ENCODE results near the gene CARHSP1.

CARHSP1 gene

DNA sequence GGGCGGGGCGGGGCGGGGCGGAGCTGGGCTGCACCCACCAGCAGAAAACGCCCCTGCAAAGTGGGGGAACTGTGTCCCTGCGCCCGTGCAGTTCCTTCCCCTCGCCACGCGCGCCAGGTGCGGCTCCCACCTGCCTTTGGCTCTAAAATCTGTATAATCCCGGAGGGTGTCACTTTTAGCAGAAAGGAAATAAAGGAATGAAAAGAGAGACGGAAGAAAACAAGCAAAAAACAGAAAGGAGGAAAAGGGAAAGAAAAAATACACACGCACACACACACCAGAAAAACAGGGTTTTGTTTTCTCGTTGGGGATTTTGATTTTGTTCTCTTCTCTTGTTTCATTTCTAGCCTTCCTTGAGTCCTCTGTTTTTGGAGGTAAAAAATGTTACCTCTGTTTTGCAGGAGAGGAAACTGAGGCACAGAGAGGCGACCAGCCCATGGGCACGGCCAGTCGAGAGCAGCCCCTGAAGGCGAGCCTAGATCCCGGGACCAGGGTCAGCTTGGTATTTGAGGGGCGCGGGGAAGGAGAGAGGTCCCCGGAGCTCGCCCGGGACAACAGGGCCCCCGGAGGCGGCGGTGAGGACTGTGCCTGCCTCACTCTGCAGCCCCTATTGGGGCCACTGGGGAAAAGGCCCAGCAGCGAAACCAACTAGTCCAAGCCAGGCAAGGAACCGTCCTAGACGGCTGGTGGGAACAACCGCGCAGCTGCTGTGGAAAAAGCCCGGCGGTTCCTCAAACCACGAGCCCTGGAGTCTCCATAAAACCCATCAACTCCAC is 594 bp upstream of the CARHSP1 start:
- no peak for DNase-seq

DNA sequence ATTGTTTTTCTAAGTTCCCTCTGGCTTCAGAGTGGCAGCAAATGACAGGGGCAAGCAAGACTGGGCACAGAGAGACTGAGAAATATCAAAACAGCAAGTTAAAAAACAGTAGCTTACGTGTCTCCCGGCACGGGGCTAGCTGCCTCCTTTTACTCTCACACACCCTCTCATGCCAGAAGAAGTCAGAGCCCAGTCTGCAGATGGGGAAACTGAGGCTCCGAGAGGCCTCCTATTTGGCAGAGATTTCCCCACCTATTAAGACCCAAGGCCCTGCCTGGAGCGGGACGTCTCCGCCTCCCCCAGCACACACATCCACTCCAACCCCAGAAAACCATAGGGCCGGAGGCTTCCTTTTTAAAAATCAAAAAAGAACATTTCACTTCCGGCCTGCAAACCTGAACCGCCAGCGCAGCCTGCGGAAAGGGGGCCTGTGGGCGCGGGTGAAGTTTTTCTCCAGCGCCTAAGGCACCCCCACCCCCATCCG is 832 bp downstream of the CARHSP1 start:
- no peak for DNase-seq

DNA sequence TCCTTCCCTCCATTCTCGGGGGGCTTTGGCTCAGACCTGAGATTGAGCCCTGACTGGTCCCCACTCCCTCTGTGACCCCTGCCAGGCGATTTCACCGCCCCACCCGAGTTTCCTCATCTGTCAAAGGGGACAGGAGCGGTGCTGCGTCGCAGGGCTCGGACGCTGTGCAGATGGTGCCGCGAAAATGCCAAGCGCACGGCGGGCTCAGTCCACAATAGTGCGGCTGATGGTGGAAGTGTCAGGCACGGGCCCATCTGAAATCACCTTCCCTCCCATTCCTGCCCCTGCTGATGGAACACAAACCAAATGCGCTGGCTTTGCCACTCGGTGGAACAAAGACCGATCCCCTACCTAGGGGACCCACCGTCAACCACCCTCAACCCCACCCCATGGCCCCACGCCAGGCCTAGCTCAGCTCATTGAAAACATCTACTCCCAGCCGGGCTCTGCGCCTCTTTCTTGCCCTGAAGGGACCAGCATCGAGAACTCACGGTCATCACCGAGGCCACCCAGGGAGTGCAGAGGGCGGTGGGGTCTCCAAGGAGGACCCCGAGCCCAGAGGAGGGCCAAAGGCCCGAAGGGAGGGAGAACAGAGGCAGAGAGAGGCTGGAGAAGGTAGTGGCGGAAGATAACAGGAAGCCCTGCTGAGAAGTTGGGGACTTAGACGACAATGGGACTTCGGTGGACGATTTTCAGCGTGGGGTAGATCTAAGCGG is 1.4 kb downstream of the CARHSP1 start:
- no peak for DNase-seq

DNA sequence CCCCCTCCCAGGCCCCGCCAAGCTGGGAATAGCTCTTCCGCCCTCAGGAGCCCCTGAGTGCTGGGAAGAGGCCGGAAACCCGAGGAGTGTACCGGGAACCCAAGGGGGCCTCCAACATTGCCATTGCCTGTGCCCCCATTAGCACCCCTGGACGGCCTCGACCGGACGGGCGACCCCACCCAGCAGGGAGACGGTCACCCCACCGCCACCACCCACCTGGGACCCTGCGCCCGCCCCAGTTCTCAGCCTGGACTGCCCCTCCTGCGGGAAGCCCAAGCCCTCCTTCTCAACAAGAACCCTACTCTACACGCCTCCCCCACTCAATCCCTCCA is 2.0 kb downstream of the CARHSP1 start:
- DNase-seq, result no peak

DNA sequence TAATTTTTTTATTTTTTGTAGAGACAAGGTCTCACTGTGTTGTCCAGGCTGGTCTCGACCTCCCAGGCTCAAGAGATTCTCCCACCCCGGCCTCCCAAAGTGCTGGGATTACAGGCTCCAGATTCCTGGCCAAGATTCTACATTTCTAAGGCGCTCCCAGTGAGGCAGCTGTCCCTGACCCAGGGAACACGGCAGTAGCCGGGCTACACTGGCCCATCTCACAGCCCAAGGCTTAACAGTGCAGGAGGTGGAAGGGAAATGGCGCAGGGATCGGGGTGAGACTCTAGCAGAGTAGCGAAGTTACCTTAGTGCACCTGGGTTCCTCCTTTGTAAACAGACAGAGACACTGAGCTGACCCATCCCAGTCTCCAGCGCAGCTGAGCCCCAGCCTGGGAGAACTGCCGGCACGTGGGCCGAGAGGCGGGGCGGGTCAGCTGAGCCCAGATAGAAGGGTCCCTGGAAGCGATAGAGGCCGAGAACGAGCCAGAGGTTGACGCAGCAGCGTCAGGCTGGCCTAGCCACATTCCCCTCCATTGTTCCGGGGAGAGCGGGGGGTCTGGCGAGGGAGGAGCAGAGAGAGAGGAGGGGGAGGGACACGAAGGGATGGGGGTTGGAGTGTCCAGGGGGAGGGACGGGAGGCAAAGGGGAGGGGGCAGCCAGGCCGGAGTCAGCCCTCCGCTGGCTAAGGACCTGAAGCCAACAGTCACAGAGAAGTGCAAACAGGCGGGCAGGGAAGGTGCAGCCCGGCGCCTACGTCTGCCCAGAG is 2.5 kb downstream of the CARHSP1 start:
- no peak for DNase-seq

DNA sequence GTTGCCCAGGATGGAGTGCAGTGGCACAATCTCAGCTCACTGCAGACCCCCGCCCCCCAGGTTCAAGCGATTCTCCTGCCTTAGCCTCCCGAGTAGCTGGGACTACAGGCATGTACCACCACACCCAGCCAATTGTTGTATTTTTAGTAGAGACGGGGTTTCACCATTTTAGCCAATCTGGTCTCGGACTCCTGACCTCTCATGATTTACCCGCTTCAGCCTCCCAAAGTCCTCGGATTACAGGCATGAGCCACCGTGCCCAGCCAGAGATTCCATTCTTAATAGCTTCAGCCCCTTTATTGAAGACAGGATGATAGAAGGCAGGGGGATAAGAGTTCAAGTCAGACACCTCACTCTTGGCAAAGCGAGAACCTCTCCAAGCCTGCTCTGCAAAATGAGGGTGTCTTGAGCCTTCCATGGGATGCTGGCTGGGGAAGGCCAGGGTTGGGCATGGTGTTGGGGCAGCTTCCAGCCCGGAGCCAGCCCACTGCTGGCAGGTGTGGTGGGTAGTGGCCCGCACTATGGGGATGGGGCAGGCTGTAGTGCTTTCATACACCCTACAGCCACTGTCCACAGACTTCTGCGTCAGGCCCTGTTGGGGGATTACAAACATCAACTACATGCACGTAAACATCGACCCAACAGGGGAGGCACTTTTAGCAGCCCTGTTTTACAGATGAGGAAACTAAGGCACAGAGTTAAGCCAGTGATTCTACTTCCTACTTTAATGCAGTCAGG is 3.5 kb downstream of the CARHSP1 start:
- no peak for DNase-seq

DNA sequence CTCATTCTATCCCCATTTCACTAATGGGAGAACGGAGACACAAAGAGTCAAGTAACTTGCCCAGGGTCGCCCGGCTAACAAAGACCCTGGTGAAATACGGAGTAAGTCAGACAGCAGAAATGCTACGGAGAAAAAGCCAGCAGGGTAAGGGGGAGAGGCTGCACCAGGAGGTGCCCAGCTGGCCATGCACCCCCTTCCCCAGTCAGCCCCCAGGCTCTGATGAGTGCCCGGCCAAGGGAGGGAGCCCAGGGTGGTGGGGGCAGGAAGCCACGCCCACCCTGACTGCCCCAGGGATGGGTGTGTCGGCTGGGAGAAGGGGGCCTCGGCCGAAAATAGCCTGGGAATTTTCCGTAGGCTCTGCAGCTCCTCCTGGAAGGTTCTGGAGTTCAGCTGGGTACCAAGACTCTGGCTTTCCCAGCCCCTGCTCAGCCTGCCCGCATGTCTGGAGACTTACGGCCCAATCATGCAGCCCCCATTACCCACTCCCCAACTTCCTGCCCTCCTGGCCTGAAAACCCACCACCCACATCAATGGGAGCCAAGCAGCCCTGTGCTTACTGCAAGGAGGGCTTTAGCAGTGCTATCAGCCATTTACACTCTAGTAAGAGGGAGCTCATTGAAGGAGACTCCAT is 4.2 kb downstream of the CARHSP1 start:
- no peak for DNase-seq

DNA sequence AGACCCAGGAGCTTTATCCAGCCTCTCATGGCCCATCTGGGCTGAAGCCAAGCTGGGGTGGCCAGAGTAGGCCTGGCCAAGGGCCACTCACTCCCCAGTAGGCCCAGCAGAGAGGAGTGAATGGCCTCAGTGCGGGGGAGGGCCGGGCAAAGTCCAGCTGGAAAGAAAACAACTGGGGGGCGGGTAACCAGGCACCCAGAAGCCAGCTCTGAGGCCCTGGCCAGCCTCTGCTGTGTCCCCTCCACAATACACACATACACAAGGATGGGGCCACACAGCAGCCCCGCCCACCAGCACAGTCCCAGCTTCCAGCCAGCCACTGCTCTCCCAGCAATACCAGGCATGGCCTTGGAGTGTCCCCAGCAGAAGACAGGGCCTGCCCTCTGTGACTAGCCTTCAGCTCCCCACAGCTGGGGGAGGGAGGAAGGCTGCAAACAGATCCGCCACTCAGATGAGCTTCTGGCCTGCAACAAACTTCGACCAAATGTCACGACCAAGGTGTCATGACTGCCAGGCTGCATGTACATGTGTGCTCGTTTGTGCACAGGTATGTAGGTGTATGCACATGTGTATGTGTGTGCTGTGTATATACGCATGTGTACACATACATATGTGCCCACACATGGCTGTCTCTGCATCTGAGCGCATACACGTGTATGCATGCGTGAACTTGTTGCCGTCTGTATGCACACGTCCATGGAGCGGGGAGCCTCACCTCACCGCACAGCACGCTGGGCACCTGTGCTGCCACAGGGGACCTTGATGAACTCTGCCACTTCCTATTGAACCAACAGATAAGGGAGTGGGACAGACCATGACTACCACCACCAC is 5.0 kb downstream of the CARHSP1 start:
- no peak for DNase-seq

DNA sequence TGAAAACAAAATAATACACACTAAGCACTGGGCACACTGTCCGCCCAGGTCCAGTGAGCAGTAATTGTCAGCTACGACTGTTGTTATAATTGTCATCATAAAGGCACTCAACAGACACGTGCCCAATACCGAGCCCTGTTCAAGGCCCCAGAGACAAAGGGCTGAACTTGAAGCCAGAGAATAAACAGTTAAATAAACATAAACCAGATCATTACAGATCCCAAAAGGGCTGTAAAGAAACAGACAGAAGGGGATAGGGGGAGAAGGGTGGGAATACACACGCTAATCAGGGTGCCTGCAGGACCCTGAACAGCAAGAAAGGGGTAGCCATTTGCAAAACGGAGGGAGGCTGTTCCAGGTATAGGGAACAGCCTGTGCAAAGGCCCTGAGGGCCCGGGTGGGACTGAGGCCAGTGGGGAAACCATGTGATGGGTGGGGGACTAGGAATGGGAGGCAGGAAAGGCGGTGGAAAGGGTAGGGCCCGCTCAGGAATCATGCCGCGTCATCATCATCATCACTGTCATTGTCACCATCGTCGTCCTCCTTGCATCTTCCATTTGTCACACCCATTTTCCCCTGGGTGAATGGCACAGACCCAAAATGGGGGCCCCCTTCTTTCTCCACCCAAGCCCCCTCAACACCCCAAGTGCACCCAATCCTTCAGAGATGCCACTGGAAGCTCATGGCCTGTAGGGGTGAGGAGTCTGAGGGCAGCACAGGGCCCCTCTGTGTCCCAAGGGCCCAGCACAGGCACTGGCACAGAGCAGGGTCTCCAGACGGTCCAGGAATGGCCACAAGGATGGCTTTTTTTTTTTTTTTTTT is 6.3 kb downstream of the CARHSP1 start:
- no peak for DNase-seq

DNA sequence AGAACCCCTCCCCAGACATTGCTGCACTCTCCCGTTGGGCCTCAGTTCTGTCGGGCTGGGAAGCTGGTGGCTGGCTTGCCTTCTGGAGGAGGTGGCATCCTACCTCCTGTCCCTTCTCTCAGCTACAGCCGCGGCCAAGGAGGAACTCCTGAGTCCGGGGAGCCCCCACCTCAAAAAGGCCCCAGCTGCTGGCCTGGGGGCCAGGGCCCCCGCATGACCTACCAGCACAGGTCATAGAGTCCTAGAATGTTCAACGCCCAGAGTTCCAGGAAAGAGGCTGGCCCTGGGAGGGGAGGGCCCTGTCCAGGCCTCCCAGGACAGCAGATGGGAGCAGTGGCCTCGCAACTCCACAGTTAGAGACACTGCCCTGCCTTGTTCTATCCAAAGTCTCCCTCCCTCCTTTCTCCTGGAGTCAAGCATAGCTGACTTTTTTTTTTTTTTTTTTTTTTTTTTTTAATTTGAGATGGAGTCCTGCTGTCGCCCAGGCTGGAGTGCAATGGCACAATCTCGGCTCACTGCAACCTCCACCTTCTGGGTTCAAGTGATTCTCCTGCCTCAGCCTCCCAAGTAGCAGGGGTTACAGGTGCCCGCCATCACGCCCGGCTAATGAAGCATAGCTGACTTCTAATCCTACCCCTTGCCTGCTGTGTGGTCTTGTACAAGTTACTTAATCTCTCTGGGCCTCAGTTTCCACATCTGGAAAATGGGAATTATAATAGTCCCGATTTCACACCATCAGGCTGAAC is 7.1 kb downstream of the CARHSP1 start:
- no peak for DNase-seq

DNA sequence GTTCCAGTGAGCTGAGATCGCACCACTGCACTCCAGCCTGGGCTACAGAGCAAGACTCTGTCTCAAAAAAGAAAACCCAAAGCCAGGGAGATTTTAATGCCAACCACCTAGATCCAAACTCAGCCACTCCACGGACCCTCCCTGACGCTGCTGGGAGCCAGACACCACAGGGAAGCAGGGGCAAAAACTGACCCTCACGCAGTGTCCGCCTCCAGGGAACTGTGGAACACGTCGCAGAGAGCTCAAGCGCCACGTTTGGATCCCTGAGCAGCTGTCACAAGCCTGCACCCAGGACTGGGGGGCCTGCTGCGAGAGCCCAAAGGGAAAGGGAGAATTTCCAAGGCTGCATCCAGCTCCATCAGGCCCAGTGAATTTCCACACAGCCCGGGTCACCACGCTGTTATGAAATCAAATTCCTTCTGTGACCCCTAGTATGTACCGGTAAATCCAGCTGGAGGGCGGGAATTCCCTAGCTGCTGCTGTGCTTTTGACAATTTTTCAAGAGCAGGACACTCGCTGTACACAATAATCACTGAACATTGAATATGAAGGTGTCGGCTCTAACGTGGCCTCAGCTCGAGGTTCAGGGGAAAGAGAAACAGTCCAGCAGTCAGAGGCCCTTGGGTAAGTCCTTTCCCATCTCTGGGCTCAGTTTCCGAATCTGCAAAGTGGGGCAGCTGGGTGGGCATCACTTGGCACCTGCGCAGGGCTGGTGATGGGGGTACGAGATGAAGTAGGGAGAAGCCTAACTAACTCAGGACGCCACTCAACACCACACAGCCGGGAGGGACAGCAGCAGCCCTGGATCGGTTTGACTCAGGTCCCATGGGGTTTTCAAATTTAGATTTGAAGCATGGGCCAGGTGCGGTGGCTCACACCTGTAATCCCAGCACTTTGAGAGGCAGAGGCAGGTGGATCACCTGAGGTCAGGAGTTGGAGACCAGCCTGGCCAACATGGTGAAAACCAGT is 8.6 kb downstream of the CARHSP1 start:
- DNase-seq, result no peak

DNA sequence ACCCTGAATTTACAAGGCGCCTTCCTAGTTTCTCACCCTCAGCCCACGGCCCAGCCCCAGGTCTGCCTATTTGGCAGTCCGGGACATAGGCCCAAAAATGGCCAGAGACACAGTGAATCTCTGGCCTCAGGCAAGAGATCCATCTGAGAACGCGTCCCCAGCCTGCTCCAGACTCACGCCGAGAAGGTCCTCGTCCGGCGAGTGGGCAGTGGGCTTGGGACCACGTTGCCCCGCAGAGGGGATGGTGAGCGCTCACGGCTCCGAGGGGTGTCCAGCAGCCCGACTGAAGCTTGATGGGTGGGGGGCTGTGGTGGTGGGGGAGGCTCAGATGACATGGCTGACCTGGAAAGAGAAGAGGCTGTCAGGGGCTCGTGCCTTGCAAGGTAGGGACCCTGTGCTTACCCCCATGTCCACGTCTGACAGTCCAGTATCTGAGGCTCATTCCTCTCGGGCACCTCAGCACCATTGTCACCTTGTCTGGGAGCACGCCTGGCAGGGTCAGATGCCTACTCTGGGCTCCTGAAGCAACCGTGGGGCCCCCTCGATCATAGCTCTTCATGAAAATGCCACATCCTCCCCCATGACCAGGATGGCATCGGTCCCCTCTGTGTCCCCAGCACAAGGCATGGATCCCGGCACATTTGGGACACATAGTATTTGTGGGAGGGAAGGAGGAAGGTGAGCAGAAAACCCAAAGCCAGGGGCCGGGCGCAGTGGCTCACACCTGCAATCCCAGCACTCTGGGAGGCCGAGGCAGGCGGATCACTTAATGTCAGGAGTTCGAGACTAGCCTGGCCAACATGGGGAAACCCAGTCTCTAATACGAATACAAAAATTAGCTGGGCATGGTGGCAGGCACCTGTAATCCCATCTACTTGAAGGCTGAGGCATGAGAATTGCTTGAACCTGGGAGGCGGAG is 9.6 kb downstream of the CARHSP1 start:
- DNase-seq, result no peak

DNA sequence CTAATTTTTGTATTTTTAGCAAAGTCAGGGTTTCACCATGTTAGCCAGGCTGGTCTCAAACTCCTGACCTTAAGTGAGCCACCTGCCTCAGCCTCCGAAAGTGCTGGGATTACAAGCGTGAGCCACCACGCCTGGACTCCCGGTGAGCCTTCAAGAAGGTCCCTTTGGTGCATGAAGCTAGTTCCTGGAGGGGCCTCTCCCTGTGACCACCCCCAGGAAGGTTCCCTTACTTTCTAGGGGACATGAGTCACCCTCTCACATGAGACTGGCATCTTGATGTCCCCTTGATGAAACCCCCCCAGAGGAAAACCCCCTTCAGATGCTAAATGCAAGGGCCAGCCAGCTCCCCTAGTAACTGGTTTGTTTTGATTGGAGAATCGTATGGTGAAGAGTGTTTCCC is 12.8 kb downstream of the CARHSP1 start:
- no peak for DNase-seq

DNA sequence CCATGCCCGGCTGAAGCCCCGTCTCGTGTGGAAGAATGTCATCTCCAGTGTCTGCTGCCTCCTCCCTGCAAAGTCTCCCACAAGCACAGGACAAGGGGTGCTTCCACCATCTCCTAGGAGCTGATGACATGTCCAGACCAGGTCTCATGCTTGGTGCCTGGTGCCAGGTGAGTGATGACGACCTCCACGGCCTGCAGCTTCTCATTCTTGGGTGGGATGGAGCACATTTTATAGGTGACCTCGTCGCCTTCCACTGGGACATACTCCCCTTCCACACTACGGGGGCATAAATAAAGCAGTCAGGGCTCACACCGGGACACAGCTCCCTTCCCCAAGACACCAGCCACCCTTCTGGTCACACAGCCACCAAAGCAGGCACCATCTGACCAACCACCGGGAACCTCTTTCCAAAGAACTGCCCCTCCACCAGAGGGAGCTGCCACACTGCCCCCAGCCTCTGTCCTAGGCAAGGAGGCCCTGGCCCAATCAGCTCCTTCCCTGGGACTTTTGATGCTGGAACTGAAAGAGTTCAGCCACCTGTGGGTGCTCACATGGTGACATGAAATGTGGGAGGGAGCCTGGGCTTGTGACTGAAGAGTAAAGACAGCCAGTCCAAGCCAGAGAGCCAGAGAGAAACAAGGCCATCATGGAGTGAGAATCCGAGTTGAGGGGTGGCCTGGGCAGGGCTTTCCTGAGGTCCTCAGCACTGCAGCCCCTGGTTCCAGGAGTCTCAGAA is 13.6 kb downstream of the CARHSP1 start:
- DNase-seq, result no peak

DNA sequence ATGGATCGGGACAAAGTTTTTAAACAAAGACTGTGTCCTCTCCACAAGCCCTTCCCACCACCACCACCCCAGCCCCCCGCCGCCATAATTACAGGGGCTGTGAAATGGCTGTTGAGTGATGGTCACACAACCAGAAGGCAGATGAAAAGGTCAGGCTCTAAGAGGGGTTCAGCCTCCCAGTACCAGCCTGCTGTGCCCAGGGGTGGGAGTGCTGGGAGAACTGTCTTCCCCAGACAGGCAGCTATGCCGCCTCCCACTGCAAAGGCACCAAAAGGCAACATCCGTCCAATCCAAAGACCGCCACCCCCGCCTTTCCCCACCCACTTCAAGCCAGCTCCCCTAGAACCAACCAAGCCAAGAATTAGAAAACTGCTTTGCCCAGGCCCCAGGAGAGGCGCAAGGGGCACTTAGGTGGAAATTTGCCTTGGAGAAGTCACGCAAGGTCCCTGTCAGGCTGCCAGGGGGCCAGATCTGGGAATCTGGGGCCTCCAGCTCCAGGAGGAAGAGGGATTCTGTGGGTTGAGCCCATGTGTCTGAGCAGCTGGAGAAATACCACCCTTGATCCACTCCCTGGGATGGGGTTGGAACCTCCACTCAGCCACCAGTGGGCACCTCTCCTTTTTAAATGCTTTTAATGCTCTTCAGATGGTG is 14.4 kb downstream of the CARHSP1 start:
- DNase-seq, result no peak

DNA sequence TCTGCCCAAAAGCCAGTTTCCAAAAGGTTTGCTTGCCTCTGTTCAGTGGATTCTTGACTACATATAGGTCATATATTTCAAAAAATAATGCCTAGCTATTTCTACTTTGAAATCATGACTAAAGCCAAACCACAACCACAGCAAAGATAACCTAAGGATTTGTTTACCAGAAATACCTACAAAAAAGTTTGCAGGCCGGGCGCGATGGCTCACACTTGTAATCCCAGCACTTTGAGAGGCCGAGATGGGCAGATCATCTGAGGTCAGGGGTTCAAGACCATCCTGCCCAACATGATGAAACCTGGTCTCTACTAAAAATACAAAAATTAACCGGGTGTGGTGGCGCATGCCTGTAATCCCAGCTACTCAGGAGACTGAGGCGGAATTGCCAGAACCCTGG is 15.2 kb downstream of the CARHSP1 start:
- DNase-seq, result no peak
